Progenitor cell of endocrine pancreas (in vitro differentiated cells): ENCODE measurements around the gene GRIP1. TPM values are rescaled to one million over a fixed set of nuclear protein-coding genes. Genes with fewer than 3 reads are reported as not detected.

Experiments used
- DNase-seq: peaks from one replicate; pipeline ENCODE4 v3.0.0; 2021; ENCODE audit warnings: low spot score; ENCODE audit not compliant: unreplicated experiment
- H3K27ac Mint-ChIP-seq: 2 replicates; pipeline ENCODE4 v1.8.0; 2021; ENCODE audit warnings: mild to moderate bottlenecking, moderate library complexity, mixed read lengths
- H3K27me3 Mint-ChIP-seq: 2 replicates; pipeline ENCODE4 v1.8.0; 2021; ENCODE audit warnings: mixed read lengths
- H3K36me3 Mint-ChIP-seq: 2 replicates; pipeline ENCODE4 v1.8.0; 2022; ENCODE audit warnings: mixed read lengths; ENCODE audit not compliant: insufficient read depth
- H3K4me1 Mint-ChIP-seq: 2 replicates; pipeline ENCODE4 v1.8.0; 2021; ENCODE audit warnings: low read depth, mixed read lengths
- H3K4me3 Mint-ChIP-seq: 2 replicates; pipeline ENCODE4 v1.8.0; 2021; ENCODE audit warnings: low read depth, mild to moderate bottlenecking, moderate library complexity, mixed read lengths
- H3K9me3 Mint-ChIP-seq: 2 replicates; pipeline ENCODE4 v1.8.0; 2021; ENCODE audit warnings: low read depth, mixed read lengths
- CTCF ChIP-seq: fragments of 200-600 bp; sonication (generic); IDR thresholded peaks from one replicate; pipeline ENCODE4 v1.5.0; 2021; ENCODE audit warnings: antibody characterized with exemption, mild to moderate bottlenecking; ENCODE audit not compliant: unreplicated experiment
- total RNA-seq: library from RNA; stranded (reverse); gene quantifications from 2 replicates; pipeline ENCODE4 v1.2.1, GENCODE V29; 2021

GRIP1 gene
- total RNA-seq, 1 donor from 2014 or later: 41.3 TPM

GRCh38 chr12:66709893-66710292 lies 31.0 kb upstream of the GRIP1 start:
- H3K4me1 Mint-ChIP-seq: peaks cover 2% of the 10 kb centered on the region
- H3K27me3 Mint-ChIP-seq: no peaks in the 10 kb centered on the region
- no peak for DNase-seq
- TF ChIP-seq CTCF: no peak
- no peaks in the 10 kb centered on the region for H3K36me3 Mint-ChIP-seq
- peaks cover 4% of the 10 kb centered on the region for H3K9me3 Mint-ChIP-seq
- H3K27ac Mint-ChIP-seq: no peak overlapping the region
- H3K4me3 Mint-ChIP-seq: no peak overlapping the region

DNA sequence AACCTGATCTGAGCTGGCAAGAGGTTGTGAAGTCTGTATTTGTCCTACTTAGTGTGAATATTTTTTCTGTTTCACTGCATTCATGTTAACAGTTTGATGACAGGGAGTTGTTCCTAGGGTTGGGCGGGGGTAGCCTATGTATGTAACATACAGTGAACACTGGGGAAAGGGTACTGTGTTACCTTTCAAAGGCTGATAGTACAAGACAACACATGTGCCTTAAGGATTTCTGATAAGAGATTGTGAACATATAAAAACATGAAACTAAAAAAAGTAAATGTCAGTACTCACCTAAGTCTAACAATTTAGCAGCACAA lies 30.5 kb upstream of the GRIP1 start:
- peaks cover 4% of the 10 kb centered on the region for H3K9me3 Mint-ChIP-seq

GRCh38 chr12:66708704-66709456 lies 30.0 kb upstream of the GRIP1 start:
- peak; percentile 64 for TF ChIP-seq CTCF
- H3K4me3 Mint-ChIP-seq: no peak overlapping the region
- H3K9me3 Mint-ChIP-seq: peaks cover 4% of the 10 kb centered on the region
- no peak overlapping the region for H3K27ac Mint-ChIP-seq
- peaks cover 2% of the 10 kb centered on the region for H3K4me1 Mint-ChIP-seq
- no peak for DNase-seq
- no peaks in the 10 kb centered on the region for H3K36me3 Mint-ChIP-seq
- H3K27me3 Mint-ChIP-seq: no peaks in the 10 kb centered on the region

More for the DNA sequence above, 30.5 kb upstream of the GRIP1 start:
- H3K4me3 Mint-ChIP-seq: no peak overlapping the region
- peaks cover 2% of the 10 kb centered on the region for H3K4me1 Mint-ChIP-seq
- no peak for DNase-seq
- no peaks in the 10 kb centered on the region for H3K36me3 Mint-ChIP-seq
- TF ChIP-seq CTCF: no peak
- H3K27me3 Mint-ChIP-seq: no peaks in the 10 kb centered on the region
- H3K27ac Mint-ChIP-seq: no peak overlapping the region

- no peaks in the 10 kb centered on the region for H3K36me3 Mint-ChIP-seq
- no peak for TF ChIP-seq CTCF
- peaks cover 6% of the 10 kb centered on the region for H3K4me1 Mint-ChIP-seq
- no peak for DNase-seq
- H3K4me3 Mint-ChIP-seq: no peak overlapping the region
- H3K27me3 Mint-ChIP-seq: no peaks in the 10 kb centered on the region
- peaks cover 4% of the 10 kb centered on the region for H3K9me3 Mint-ChIP-seq
- H3K27ac Mint-ChIP-seq: no peak overlapping the region
Measured at GRCh38 chr12:66707002-66707697, 28.3 kb upstream of the GRIP1 start.

GRCh38 chr12:66699738-66700482 lies 21.0 kb upstream of the GRIP1 start:
- no peak for TF ChIP-seq CTCF
- no peaks in the 10 kb centered on the region for H3K36me3 Mint-ChIP-seq
- peaks cover 17% of the 10 kb centered on the region for H3K4me1 Mint-ChIP-seq
- H3K4me3 Mint-ChIP-seq: no peak overlapping the region
- H3K27me3 Mint-ChIP-seq: peaks cover 3% of the 10 kb centered on the region
- no peaks in the 10 kb centered on the region for H3K9me3 Mint-ChIP-seq
- DNase-seq: no peak
- H3K27ac Mint-ChIP-seq: no peak overlapping the region
